ENCODE results near the gene TBCA. TPM values are rescaled to one million over a fixed set of nuclear protein-coding genes. Genes with fewer than 3 reads are reported as not detected.

Gene TBCA
- total and polyA plus RNA-seq, 2 donors (not counting 3 experiments of a cell fraction or from before 2014, with no cell fraction given): 48.2 to 206 TPM

DNA sequence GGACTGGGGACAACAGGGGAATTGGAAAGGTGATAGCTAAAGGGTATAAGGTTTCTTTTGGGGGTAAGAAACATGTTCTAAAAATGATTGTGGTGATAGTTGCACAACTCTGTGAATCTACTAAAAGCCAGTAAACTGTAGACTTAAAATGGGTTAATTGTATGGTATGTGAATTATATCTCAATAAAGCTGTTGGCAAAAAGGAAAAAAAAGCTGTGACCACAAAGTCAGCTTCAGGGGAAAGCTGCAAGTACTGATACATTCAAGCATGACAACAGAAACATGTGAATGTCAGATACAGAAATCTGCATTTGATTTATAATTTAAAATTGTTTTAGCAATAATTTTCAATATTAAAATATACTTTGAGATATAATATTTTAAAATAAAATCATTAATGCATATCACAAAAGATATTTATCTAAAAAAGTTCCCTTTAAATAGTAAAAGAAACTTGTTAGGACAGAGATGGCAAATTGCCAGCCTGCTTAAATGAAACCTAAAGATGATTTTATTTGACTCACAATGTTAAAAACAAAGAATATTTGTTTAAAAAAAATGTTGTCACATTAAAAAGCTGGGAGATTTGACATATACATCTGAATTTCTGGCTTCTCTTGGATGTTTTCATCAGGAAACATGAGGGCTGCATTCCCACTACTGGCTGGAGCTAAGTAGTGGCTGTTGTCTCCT lies 66.0 kb downstream of the TBCA start:
- H3K4me2 ChIP-seq (ENCODE audit: insufficient read depth, low read length): no peak overlapping the region
- H2AFZ ChIP-seq (ENCODE audit: low read depth, low read length): no peak overlapping the region
- peaks cover 32% of the 10 kb centered on the region for H3K79me2 ChIP-seq (ENCODE audit: control insufficient read depth, insufficient read depth, low read length)
- H3K27me3 ChIP-seq (ENCODE audit: control insufficient read depth in 2 of 2, insufficient read depth in 2 of 2, low read length in 2 of 2): no peaks in the 10 kb centered on the region
- no peak for DNase-seq (ENCODE audit: low read depth, low spot score)
- H4K20me1 ChIP-seq (replicated peaks; ENCODE audit: control insufficient read depth, extremely low read depth, insufficient read depth, low read length): peaks cover 3% of the 10 kb centered on the region
- POLR2A ChIA-PET: no interaction called here
- no peak for TF ChIP-seq FOS (IDR thresholded peaks at IDR 0.05; ENCODE audit: borderline replicate concordance, insufficient read depth, low read length)
- no peak for TF ChIP-seq POLR2AphosphoS5 (IDR thresholded peaks at IDR 0.05; ENCODE audit: insufficient read depth, low read depth, low read length)
- no peak for TF ChIP-seq EZH2 (IDR thresholded peaks at IDR 0.05; ENCODE audit: borderline replicate concordance, low read depth, low read length, severe bottlenecking)
- TF ChIP-seq MAX (IDR thresholded peaks at IDR 0.05; ENCODE audit: insufficient read depth, insufficient read length): no peak
- TF ChIP-seq MYC (IDR thresholded peaks at IDR 0.05; ENCODE audit: low read depth, low read length): no peak
- no peak for TF ChIP-seq JUN (IDR thresholded peaks at IDR 0.05; ENCODE audit: borderline replicate concordance, insufficient read depth, insufficient read length, low read depth)
- no peak for TF ChIP-seq POLR2A (IDR thresholded peaks at IDR 0.05; ENCODE audit: low read depth, low read length)
- no peak for TF ChIP-seq CTCF (IDR thresholded peaks at IDR 0.05; ENCODE audit: extremely low read depth in 1 of 2, insufficient read depth in 1 of 2, low read depth in 1 of 2, low read length in 2 of 2)
- no peak for TF ChIP-seq GATA2 (IDR thresholded peaks at IDR 0.05; ENCODE audit: insufficient read depth, insufficient read length, low read depth, low read length)
- FAIRE-seq: no peak
- dilution Hi-C loops (cut with MboI; ENCODE audit: extremely low pct_ligation_motif_present, low sequenced_read_pairs) (no loop called here), intact Hi-C loops (cut with micrococcal nuclease) (no loop called here)
- no peak overlapping the region for H3K27ac ChIP-seq (ENCODE audit: insufficient read depth, low read depth, low read length)
- H3K9me1 ChIP-seq (replicated peaks; ENCODE audit: control insufficient read depth, extremely low read depth, insufficient read depth, low read length): no peaks in the 10 kb centered on the region
- H3K36me3 ChIP-seq (ENCODE audit: control insufficient read depth in 2 of 2, extremely low read depth in 1 of 2, insufficient read depth in 2 of 2, low read length in 2 of 2): peaks cover 3 to 5% of the 10 kb centered on the region in 2 experiments
- BruUV-seq (replicated peaks): no TSS peak
- H3K9ac ChIP-seq (replicated peaks; ENCODE audit: extremely low read depth, insufficient read depth, low read length): no peak overlapping the region
- CTCF ChIA-PET: interaction anchor here (1.0 kb wide), 1 partner anchor 35 kb away, joined by 3 read pairs; no protein-coding TSS in a partner anchor
- no peak overlapping the region for H3K4me3 ChIP-seq (replicated peaks in 1 of 3; ENCODE audit: insufficient read depth in 1 of 3, low read depth in 1 of 3, low read length in 3 of 3)
- no peaks in the 10 kb centered on the region for H3K4me1 ChIP-seq (ENCODE audit: control insufficient read depth, extremely low read depth, insufficient read depth, low read length)
- no peaks in the 10 kb centered on the region for H3K9me3 ChIP-seq (replicated peaks; ENCODE audit: control insufficient read depth, insufficient read depth, low read length)

Measured in endothelial cell of umbilical vein (primary cell).